H1 (cell line): ENCODE data around the gene SCAPER. TPM values are rescaled to one million over a fixed set of nuclear protein-coding genes. Genes with fewer than 3 reads are reported as not detected.
A peak's percentile ranks its signal among the peaks of the same experiment; 100 is the strongest.

ENCODE experiments used
- CTCF ChIA-PET: fragments of 300-600 bp; sonication (Branson Sonifier 250); formaldehyde crosslinking; loops from one replicate; lab custom pipeline; 2021; ENCODE audit not compliant: partially characterized antibody; lab: Charles Lee
- POLR2A ChIA-PET: fragments of 300-600 bp; sonication (Branson Sonifier 250); formaldehyde crosslinking; loops from one replicate; lab custom pipeline; 2021; ENCODE audit warnings: inconsistent platforms; ENCODE audit not compliant: partially characterized antibody; lab: Charles Lee
- DNase-seq, 2 experiments: peaks; one replicate each; pipeline versions ENCODE4 v3.0.0 to v3.0.0-alpha.2; 2010 to 2022; ENCODE audit warnings: low spot score in 2 of 2, low read depth in 1 of 2, mixed read lengths in 1 of 2
- FAIRE-seq: peaks from 2 replicates; lab custom pipeline; 2011; peaks lifted over from hg19 to GRCh38; lab: Jason Lieb, UNC
- H2AFZ ChIP-seq: 2 replicates; pipeline ENCODE4 v1.8.1; 2012; ENCODE audit warnings: low read length, inconsistent platforms
- H2AK5ac ChIP-seq: 2 replicates; pipeline ENCODE4 v1.6.1; 2013; ENCODE audit warnings: low read depth, low read length
- H2BK120ac ChIP-seq: replicated peaks from 2 replicates; pipeline ENCODE3; 2013; ENCODE audit warnings: low read depth, low read length, inconsistent platforms
- H2BK12ac ChIP-seq: 2 replicates; pipeline ENCODE4 v1.6.1; 2013; ENCODE audit warnings: low read depth, low read length
- H2BK15ac ChIP-seq: 2 replicates; pipeline ENCODE4 v1.6.1; 2013; ENCODE audit warnings: low read length
- H2BK20ac ChIP-seq: 2 replicates; pipeline ENCODE4 v1.6.1; 2013; ENCODE audit warnings: low read length
- H2BK5ac ChIP-seq: 2 replicates; pipeline ENCODE4 v1.6.1; 2013; ENCODE audit warnings: low read depth, low read length
- H3K14ac ChIP-seq: 2 replicates; pipeline ENCODE4 v1.6.1; 2013; ENCODE audit warnings: inconsistent platforms; ENCODE audit not compliant: insufficient read length
- H3K18ac ChIP-seq: 2 replicates; pipeline ENCODE4 v1.6.1; 2013; ENCODE audit warnings: low read length; ENCODE audit errors: extremely low read depth
- H3K23ac ChIP-seq: 2 replicates; pipeline ENCODE4 v1.6.1; 2013; ENCODE audit warnings: inconsistent platforms; ENCODE audit not compliant: insufficient read length
- H3K23me2 ChIP-seq: 2 replicates; pipeline ENCODE4 v1.6.1; 2013; ENCODE audit warnings: low read depth, low read length
- H3K27ac ChIP-seq: 2 replicates; pipeline ENCODE4 v1.6.1; 2011; ENCODE audit warnings: low read depth, low read length, inconsistent platforms
- H3K27me3 ChIP-seq, 4 experiments: replicated peaks in 1 of 4; 1 replicate in 1 of 4; 2 replicates in 3 of 4; pipeline versions ENCODE4 v1.6.1 to v1.8.1; 2011 to 2013; ENCODE audit warnings: low read length in 3 of 4, mild to moderate bottlenecking in 3 of 4, inconsistent platforms in 2 of 4, mixed read lengths in 2 of 4, moderate library complexity in 1 of 4; ENCODE audit not compliant: control insufficient read depth in 3 of 4, insufficient read depth in 3 of 4; ENCODE audit errors: extremely low read depth in 1 of 4
- H3K36me3 ChIP-seq, 4 experiments: 2 replicates each; pipeline versions ENCODE4 v1.6.1 to v1.8.1; 2011 to 2013; ENCODE audit warnings: mild to moderate bottlenecking in 4 of 4, low read length in 3 of 4, moderate library complexity in 2 of 4, control low read depth in 1 of 4, inconsistent platforms in 1 of 4; ENCODE audit not compliant: insufficient read depth in 4 of 4, control insufficient read depth in 2 of 4
- H3K4ac ChIP-seq: replicated peaks from 2 replicates; pipeline ENCODE3; 2013; ENCODE audit warnings: low read length, low read depth, mixed read lengths, inconsistent platforms; ENCODE audit not compliant: insufficient read length
- H3K4me1 ChIP-seq, 4 experiments: replicated peaks in 1 of 4; 1 replicate in 1 of 4; 2 replicates in 3 of 4; pipeline versions ENCODE4 v1.6.1 to v1.8.1; 2011 to 2013; ENCODE audit warnings: low read length in 3 of 4, inconsistent platforms in 2 of 4, mixed read lengths in 1 of 4; ENCODE audit not compliant: insufficient read depth in 4 of 4, control insufficient read depth in 3 of 4
- H3K4me2 ChIP-seq, 2 experiments: 2 replicates each; pipeline versions ENCODE4 v1.6.1 to v1.8.1; 2011 to 2013; ENCODE audit warnings: low read depth in 2 of 2, low read length in 2 of 2, control low read depth in 1 of 2, inconsistent platforms in 1 of 2, mild to moderate bottlenecking in 1 of 2; ENCODE audit not compliant: insufficient read depth in 1 of 2
- H3K4me3 ChIP-seq, 4 experiments: fragments of 200-600, 300-600 bp in 1 of 4; sonication (generic), shearing (Covaris generic), sonication (Bioruptor Twin) in 1 of 4; 2 replicates each; pipeline versions ENCODE4 v1.5.1 to v1.8.1; 2011 to 2016; ENCODE audit warnings: low read length in 4 of 4, low read depth in 3 of 4, control low read depth in 2 of 4, inconsistent platforms in 2 of 4, mild to moderate bottlenecking in 2 of 4, mixed read lengths in 1 of 4, moderate library complexity in 1 of 4; ENCODE audit not compliant: insufficient read depth in 2 of 4; ENCODE audit errors: extremely low read depth in 1 of 4
- H3K56ac ChIP-seq: replicated peaks from 2 replicates; pipeline ENCODE3; 2013; ENCODE audit warnings: low read depth, mild to moderate bottlenecking, mixed read lengths, low read length, inconsistent platforms; ENCODE audit not compliant: insufficient read length
- H3K79me1 ChIP-seq: 2 replicates; pipeline ENCODE4 v1.6.1; 2013; ENCODE audit warnings: low read depth, low read length, control low read depth
- H3K79me2 ChIP-seq, 2 experiments: 2 replicates each; pipeline versions ENCODE4 v1.6.1 to v1.8.1; 2012 to 2013; ENCODE audit warnings: low read length in 2 of 2, mild to moderate bottlenecking in 2 of 2, inconsistent platforms in 1 of 2; ENCODE audit not compliant: insufficient read depth in 2 of 2, control insufficient read depth in 1 of 2
- H3K9ac ChIP-seq, 4 experiments: replicated peaks in 1 of 4; 1 replicate in 1 of 4; 2 replicates in 3 of 4; pipeline versions ENCODE4 v1.6.1 to v1.8.1; 2011 to 2013; ENCODE audit warnings: low read depth in 3 of 4, low read length in 3 of 4, control low read depth in 2 of 4, mild to moderate bottlenecking in 2 of 4, moderate library complexity in 2 of 4, inconsistent platforms in 1 of 4; ENCODE audit errors: extremely low read depth in 1 of 4
- H3K9me3 ChIP-seq, 2 experiments: 2 replicates each; pipeline versions ENCODE4 v1.6.1 to v1.8.1; 2012 to 2013; ENCODE audit warnings: mild to moderate bottlenecking in 2 of 2, moderate library complexity in 2 of 2, control low read depth in 1 of 2, inconsistent platforms in 1 of 2, low read depth in 1 of 2, low read length in 1 of 2, mixed read lengths in 1 of 2; ENCODE audit not compliant: insufficient read depth in 2 of 2
- H4K20me1 ChIP-seq, 2 experiments: replicated peaks in 1 of 2; 2 replicates each; pipeline versions ENCODE3 to v1.8.1; 2011 to 2013; ENCODE audit warnings: inconsistent platforms in 2 of 2, low read length in 2 of 2, mild to moderate bottlenecking in 1 of 2; ENCODE audit not compliant: insufficient read depth in 2 of 2, control insufficient read depth in 1 of 2
- H4K5ac ChIP-seq: 2 replicates; pipeline ENCODE4 v1.6.1; 2013; ENCODE audit warnings: low read length, low read depth, mixed read lengths, inconsistent platforms; ENCODE audit not compliant: insufficient read length
- H4K8ac ChIP-seq: 2 replicates; pipeline ENCODE4 v1.8.0; 2013; ENCODE audit warnings: mild to moderate bottlenecking, moderate library complexity, low read length, inconsistent platforms; ENCODE audit not compliant: insufficient read depth; ENCODE audit errors: extremely low read depth
- H4K91ac ChIP-seq: replicated peaks from 2 replicates; pipeline ENCODE3; 2013; ENCODE audit warnings: low read length, mixed read lengths, inconsistent platforms; ENCODE audit not compliant: insufficient read length
- EZH2 ChIP-seq: fragments of 200-600 bp; sonication (generic); IDR thresholded peaks from 2 replicates; pipeline ENCODE4 v1.7.1; 2012; ENCODE audit warnings: low read depth, mild to moderate bottlenecking, moderate library complexity, low read length, inconsistent platforms; ENCODE audit not compliant: severe bottlenecking
- RNF2 ChIP-seq: fragments of 200-900, 300-1000 bp; sonication (generic); IDR thresholded peaks from 2 replicates; pipeline ENCODE4 v1.7.1; 2016; ENCODE audit warnings: borderline replicate concordance, low read depth, mild to moderate bottlenecking, antibody characterized with exemption, low read length; ENCODE audit not compliant: poor library complexity, severe bottlenecking; ENCODE audit errors: missing control alignments
- SAP30 ChIP-seq: fragments of 300-600 bp; sonication (generic); IDR thresholded peaks from 2 replicates; pipeline ENCODE4 v1.7.1; 2012; ENCODE audit warnings: low read length, moderate library complexity, mild to moderate bottlenecking, inconsistent platforms; ENCODE audit not compliant: insufficient read depth, insufficient replicate concordance
- TCF12 ChIP-seq: IDR thresholded peaks from 2 replicates; pipeline ENCODE4 v1.6.1; 2011; ENCODE audit warnings: low read depth, mild to moderate bottlenecking, low read length
- WGBS, 2 experiments: shearing (Covaris generic) in 1 of 2; methylation state at CpG; one replicate each; pipeline versions ENCODE4 v1.1.6 to v1.1.7; 2013 to 2015; ENCODE audit warnings: low lambda C conversion rate in 2 of 2, mixed read lengths in 2 of 2, inconsistent platforms in 1 of 2, low coverage in 1 of 2, missing lambda C conversion rate in 1 of 2; ENCODE audit not compliant: insufficient replicate concordance in 2 of 2, insufficient coverage in 1 of 2, insufficient read length in 1 of 2; ENCODE audit errors: extremely low coverage in 1 of 2, missing lambda C conversion rate in 1 of 2; 5-methylcytosine and 5-hydroxymethylcytosine counted together
- polyA plus RNA-seq, 7 experiments: library from polyadenylated mRNA; depleted of rRNA in 3 of 7; stranded (reverse) in 5 of 7; unstranded in 2 of 7; fragments of >200 nt in 5 of 7; fragments of 200-250 nt in 2 of 7; gene quantifications; 1 replicate in 5 of 7; 2 replicates in 1 of 7; 4 replicates in 1 of 7; pipeline versions ENCODE4 v1.2.1 to v1.2.3, GENCODE V29; 2011 to 2013; ENCODE audit warnings: missing spikeins in 2 of 7, mixed read lengths in 2 of 7
- total RNA-seq: library from RNA; stranded (reverse); fragmentation: NEBNext Ultra II Directional; extraction: Animal tissue kit (Norgen Biotek cat#: 25700); gene quantifications from 2 replicates; pipeline ENCODE4 v1.2.1, GENCODE V29; 2021

The SCAPER gene
- total and polyA plus RNA-seq, 2 of the 8 experiments (the other 6 are each of a cell fraction or from before 2014, with no cell fraction given) = 1.6 to 6.8 TPM

DNA sequence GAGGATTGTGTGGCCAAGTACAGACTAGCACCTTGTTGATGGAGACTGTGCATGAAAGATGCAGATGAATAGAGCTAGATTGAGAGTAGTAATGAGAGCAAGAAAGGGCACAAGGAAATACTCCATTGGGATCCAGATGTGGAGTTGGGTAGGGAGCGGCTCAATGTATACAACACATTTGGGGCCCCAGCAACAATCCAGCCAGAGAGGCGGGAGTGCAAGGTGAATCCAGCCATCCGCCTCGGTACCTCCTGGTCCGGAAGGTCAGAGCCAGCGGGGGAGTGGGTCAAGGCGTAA is 559.6 kb downstream of the SCAPER start:
- Histone ChIP-seq H3K14ac (no peak overlapping the region), H2BK15ac (no peak overlapping the region), H3K56ac (no peak overlapping the region), H2AFZ (no peak overlapping the region), H3K4me3 (peak overlapping the region; percentile 51 to 68 (median 60); a peak in 5 of 8 replicates), H3K9me3 (peaks cover 0 to 10% of the 10 kb centered on the region in 2 experiments; a peak in 1 of 4 replicates), H2BK12ac (no peak overlapping the region), H4K5ac (no peak overlapping the region), H3K4me2 (peak overlapping the region; percentile 77 to 84), H3K23ac (no peak overlapping the region), H2BK20ac (no peak overlapping the region), H4K91ac (no peak overlapping the region), H3K27me3 (peaks cover 70 to 95% (median 80%) of the 10 kb centered on the region in 4 experiments), H3K79me1 (no peaks in the 10 kb centered on the region), H3K4me1 (peaks cover 0 to 16% (median 10%) of the 10 kb centered on the region in 4 experiments; a peak in 6 of 7 replicates), H3K23me2 (peaks cover 13% of the 10 kb centered on the region; the same call in 1 of the 2 replicates), H2BK5ac (no peak overlapping the region), H3K79me2 (no peaks in the 10 kb centered on the region), H3K9ac (no peak overlapping the region), H4K8ac (no peak overlapping the region), H3K18ac (no peak overlapping the region), H3K27ac (no peak overlapping the region), H3K36me3 (peaks cover 0 to 14% (median 0%) of the 10 kb centered on the region in 4 experiments; a peak in 1 of 8 replicates), H2AK5ac (no peak overlapping the region), H4K20me1 (peaks cover 5 to 13% of the 10 kb centered on the region in 2 experiments), H3K4ac (no peak overlapping the region), H2BK120ac (no peak overlapping the region)
- CTCF ChIA-PET = interaction anchor here (0.5 to 3.6 kb wide), 5 partner anchors 8 to 378 kb away, joined by 3 to 22 read pairs (median 4); no protein-coding TSS in a partner anchor
- FAIRE-seq (peak; percentile 13), DNase-seq (no peak)
- POLR2A ChIA-PET = interaction anchor here (1.2 to 5.0 kb wide), 3 partner anchors 9 to 586 kb away, joined by 5 to 55 read pairs (median 6); partner anchors contain the start of genes ISL2 and RCN2
- 0% methylated on average over 7 of the region's 7 CpGs; no CpG with 5 or more reads in 1 of the 2 experiments for WGBS, 2 experiments
- TF ChIP-seq TCF12 (0 out of 2 replicates have a peak, but pooled peaks have one; percentile 38), RNF2 (peak; percentile 83), EZH2 (no peak), SAP30 (no peak)
